NCI-H748 (cell line): ENCODE data around the gene EFNB1.

Experiments
- DNase-seq: peaks from one replicate; lab custom pipeline; 2025; ENCODE audit not compliant: unreplicated experiment; lab: John Stamatoyannopoulos, UW

The EFNB1 gene

DNA sequence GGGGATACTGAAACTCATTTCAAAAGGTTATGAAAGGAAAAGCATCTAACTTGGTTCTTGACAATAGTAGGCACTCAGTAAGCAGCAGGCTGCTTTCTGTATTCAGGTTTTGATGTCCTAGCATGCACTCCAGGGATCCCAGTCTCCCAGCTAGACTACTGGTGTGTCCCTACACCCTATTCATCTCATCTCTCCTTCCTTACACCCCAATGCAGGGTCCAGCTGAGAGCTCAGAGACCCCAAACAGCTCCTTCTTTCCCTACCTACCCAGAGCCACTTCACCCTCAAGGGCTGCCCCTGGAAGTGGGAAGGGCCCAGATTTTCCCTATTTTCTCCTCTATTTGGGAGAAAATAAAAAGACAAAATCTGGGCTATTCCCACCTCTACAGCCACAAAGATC lies 1.6 kb upstream of the EFNB1 start:
- no peak for DNase-seq

DNA sequence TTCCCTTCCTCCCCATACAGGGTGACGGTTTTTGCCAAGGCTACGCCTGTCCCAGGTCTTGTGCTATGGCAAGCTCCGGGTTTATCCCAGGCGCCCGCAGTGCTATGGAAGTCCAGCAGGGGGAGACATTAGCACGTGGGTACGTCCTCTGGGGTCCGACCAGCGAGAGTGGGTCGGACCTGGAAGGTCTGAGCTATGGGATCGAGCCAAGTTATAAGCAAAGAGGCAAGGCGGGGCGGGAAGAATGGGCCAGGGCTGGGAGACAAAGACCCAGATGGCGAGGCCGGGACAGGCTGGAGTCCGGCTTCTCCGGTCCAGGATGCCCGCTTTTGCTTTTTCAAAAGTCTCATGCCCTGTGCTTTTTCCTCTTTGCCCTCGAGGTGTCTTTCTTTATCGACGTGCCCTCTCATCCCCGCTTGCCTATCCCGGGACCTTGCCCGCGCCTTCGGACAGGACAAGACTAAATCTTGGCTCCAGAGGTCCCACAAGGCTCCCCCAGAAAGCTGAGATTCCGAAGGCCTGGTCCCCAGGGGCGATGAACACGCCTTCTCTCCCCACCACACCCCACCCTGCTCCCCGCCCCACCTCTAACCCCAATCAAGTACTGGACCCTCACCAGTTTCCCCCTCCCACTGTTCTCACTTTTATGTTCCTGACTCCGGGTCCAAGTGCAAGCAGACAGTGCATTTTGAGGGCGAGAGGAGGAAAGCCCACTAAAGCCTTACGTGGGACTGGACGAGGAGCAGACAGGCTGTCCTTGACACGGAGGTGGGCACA lies 785 bp upstream of the EFNB1 start:
- peak; percentile 76 for DNase-seq

DNA sequence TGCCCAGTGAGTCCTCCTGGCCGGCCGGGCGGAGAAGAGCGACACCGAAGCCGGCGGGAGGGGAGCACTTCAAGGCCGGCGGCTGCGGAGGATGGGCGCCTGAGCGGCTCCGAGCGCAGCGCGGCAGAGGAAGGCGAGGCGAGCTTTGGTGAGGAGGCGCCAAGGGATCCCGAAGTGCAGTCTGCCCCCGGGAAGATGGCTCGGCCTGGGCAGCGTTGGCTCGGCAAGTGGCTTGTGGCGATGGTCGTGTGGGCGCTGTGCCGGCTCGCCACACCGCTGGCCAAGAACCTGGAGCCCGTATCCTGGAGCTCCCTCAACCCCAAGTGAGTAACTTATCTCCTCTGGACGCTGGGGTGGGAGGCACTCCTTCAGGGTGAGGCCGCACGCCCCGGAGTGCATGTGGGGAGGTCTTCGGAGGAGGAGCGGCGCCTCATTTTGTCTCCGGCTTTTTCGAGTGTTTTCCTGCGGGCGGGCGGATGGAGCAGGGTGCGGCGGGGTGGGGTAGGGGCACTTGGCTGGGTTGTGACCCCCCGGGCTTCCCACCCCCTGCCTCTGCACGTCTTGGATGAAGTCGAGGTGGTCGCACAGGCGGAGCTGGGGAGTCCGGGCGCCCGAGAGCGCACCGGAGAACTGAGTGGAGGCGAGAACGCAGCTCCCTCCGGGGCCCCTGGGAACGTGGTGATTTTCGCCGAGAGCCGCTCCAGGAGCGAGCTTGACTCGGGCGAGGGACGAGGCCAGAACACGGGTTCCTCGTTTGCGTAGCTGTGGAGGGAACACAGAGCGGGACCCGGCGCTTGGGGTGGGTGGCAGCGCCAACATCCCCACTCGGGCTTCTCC lies 979 bp downstream of the EFNB1 start:
- DNase-seq: peak; percentile 55

DNA sequence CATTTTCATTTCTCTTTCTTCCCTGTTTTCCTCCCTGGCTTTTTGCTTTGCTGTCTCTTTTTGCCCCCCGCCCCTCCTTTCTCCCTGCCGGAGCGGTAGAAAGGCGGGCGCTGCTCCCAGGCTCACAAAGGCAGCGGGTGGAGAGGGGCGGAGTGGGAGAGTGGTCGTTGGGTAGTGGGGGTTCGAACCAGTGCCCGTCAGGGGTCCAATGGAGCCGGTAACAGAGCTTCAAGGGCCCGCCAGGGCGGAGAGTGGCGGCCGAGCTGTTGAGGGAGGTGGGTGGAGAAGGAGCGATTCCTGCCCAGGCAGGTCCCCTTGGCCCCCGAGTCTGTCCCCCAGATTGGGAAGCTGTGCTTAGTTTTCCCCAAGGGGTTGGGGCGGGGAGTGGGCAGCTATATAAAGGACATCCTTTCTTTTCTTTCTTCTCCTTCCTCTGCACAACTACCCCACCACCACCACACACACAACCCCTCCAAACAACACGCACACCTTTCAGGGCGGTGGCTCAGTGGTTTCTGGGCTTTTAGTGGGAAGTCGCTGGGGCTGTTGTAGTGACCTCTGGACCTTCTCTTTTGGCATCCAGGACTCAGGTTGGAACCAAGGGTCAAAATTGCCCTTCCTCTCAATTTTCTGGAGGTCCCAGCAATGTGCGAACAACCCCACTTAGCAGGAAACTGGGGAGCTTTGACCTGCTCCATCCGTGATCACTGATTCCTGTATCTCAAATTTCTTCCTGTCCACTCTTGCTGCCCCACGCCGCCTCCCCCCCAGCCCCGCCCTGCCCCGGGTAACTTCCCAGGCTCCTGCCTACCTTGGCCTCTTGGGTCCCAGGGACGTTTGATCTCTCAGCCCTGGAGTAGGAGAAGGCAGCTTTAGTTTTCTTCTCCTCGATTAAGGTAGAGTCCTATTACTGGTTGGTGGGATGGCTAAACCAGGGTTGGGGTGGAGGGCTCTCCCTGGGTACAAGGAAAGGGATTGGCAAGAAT lies 1.9 kb downstream of the EFNB1 start:
- no peak for DNase-seq

DNA sequence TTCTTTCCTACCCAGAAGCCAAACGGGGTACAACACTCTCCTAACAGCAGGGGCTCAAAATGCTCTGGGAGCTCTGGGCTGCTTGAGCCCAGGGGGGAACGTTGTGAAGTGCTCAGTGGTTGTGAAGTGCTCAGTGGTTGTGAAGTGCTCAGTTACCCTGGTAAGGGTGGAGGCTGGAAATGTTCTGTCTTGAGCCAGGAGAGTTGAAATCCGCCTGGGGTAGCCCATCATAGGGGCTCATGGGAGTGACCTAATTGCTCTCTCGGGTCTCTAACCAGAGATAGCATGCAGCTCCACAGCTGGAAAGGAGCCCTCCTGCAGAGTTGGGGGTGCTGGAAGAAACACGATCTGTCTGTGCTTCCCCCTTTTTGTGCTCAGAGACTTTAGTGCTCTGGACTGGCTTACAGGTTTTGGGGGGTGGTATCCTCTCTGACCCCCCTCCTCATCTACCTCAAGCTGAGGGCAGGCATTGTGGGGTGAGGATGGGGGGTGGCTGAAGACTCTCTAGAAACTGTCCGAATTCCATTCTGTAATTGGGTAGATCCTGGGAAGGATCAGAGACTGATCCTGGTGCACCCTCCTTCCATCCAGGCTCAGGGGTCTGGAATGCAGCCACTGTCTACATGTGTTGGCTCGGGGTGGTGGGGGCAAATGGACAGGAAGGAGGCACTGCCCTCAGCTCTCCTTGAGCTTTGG lies 2.7 kb downstream of the EFNB1 start:
- DNase-seq: no peak

DNA sequence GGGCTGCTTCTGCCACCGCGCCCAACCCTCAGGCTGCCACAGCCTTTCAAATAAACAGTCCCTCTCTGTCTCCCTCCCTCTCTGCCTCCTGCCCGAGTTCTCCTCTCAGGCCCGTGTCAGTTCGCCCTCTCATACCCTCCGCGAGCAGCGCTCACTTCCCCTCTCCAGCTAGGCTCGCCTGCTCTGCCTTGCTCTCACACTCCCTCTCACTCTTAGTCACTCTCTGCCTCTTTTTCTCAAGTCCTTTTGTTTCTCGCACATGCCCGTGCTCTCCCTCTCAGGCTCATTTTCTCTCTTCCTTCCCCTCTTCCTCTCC lies 3.2 kb downstream of the EFNB1 start:
- no peak for DNase-seq

DNA sequence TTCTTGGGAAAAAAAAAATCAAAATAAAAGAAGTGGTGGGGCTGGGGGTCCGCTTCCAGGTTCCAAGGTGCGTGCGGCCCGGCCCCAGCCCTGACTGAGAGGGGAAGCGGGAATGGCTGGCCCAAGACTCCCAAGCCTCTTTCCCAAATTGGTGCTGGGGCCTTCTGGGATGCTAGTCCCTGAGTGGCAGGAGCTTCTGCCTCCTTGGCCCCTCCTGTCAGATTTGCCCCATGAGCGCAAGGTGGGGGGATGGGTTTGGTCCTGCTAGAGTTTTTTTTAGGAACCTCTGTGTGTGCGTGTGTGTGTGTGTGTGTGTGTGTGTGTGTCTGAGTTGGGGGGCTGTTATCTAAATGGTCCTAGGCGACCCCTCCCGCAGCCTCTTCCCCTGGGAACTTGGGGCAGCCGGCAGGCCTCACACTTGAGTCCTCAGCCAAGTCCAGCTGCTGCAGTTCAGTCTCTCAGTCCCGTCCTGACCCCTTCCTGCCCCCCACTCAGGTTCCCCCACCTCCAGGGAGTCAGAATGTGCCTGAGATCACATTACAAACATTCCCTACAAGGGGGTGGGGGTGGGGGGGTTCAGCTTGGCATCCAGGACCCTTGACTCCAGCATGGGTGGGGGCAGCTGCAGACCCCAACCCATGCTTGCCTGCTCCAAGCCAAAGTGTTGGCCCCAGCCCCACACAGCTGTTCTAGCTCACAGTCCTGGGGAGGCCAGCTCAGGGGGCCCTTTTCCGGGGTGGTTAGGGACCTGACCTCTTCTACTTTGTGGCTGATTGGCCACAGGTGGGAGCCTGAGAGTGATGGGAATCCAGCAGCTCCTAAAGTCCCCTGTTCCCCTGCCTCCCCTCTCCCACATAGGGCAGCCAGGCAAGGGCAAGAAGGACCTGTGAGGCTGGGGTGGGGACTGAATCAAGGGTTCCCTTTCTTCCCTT lies 4.0 kb downstream of the EFNB1 start:
- DNase-seq: no peak

DNA sequence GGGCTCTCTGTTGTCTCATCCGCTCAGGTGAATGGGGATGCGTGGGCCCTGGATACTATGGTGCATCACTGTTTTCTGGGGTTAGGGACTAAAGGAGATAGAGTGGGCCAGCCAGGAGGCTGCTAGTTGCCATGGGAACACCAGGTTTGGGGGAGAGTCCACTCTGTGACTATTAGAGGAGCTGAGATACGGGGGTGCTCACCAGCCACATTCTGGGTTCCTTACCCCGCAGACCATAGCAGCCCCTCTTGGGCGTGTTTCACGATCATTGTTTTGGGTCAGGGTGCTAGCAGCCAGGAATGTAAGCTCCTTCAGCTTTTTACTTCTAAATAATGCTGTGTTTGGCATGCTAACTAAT lies 4.6 kb downstream of the EFNB1 start:
- DNase-seq: no peak

DNA sequence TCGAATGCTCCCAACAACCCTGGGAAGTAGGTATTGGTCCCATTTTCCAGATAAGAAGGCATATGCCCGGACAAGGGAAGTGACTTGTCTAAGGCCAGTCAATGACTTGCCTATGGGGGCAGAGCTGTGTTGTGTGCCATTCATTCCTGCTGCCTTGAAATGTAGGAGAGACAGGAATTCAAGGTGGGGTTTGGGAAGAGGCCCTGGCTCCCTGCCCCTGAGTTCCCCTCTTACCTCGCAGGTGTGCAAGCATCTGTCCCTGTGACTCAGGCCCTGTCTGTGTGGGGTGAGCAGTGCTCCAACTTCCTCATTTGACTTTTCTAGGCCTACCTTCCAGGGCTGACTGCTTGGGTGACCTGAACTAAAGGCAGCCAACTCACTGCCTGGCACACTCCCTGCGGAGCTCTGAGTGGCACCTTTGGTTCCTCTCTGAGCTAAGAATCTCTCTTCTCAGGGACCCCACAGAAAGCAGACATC lies 5.1 kb downstream of the EFNB1 start:
- no peak for DNase-seq

DNA sequence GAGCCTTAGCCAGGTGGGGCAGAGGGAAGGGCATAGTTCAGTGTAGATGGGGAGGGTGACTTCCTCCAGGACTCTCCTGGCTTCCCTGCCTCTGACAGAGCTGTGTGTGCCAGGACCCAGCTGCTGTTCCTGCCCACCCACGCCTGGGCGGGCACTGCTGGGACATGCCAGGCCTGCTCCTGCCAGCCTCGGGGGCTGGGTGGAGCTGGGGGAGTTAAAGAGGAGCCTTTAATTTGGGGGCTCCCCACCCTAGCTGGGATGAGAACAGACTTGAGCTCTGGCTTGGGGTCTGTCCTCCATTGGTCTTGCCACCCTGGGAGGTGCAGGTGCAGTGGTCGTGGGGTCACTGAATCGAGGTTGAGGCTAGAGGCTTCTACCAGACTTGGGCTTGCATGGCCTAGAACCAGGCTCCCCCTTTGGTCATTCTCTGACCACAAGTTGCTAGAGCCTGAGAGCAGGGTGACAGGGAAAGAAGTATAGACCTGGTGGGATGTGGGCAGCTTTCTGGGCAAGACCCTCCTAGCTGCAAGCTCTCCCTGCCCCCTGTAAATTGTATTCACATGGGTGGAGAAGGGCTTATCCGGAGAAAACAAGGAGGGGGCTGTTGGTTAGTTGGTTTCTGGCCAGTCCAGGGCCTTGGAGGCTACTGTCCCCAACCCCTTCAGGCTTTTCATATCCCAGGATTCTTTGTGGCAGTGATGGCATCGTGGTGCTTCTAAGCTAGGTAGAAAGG lies 5.7 kb downstream of the EFNB1 start:
- no peak for DNase-seq

DNA sequence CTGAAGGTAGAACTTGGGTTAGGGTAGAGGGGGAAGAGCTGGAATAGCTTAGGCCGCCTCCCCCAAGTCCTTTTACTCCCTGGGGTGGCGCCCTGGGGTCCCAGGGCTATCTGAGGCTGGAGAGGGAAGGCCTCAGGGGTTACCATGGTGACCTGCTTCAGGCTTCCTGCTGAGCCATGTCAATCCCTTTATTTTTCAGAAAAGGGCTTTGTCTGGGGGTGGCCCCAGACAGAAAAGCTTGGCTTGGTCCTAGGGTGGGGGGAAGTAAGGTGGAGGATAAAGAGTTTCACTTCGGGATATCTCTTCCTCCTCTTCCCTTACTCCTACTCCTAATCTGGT lies 6.3 kb downstream of the EFNB1 start:
- no peak for DNase-seq

DNA sequence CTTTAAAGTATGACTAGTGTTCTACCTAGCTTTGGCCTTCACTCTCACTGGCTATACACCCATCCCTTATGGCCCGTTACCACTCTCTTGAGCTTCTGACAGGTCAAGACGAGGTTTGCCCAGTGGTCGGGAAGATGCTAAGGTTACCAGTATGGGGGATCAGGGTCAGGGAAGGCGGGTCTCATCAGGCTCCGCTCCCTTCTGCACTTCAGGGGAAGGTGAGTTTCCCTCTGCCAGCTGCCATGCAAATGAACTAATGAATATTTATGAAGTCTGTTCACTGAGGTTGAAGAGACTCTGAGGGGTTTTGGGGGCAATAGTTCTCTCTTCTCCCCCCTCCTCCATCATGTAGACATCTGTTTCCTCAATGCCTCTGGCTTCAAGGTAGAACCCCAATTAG lies 6.6 kb downstream of the EFNB1 start:
- DNase-seq: no peak

DNA sequence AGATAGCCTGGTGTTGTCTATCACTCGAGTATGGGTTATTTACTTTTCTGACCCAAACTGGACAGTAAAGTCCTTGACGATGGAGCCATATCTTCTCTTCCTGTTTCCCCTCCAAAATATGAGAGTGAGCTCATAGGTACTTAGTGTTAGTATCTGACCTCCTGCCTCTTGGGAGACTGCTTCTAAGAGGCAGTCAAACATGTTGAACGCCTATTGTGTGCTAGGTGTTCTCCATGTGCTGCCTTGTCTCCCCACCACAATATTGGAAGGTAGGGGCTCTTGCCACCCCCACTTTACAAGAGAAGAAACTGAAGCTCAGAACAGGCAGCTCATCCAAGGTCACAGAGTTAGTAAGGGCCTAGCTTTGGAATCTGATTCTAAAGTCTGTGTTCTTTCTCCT lies 8.3 kb downstream of the EFNB1 start:
- no peak for DNase-seq

DNA sequence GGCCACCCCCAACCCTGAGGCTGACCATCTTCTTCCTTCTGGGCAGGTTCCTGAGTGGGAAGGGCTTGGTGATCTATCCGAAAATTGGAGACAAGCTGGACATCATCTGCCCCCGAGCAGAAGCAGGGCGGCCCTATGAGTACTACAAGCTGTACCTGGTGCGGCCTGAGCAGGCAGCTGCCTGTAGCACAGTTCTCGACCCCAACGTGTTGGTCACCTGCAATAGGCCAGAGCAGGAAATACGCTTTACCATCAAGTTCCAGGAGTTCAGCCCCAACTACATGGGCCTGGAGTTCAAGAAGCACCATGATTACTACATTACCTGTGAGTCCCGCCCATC lies 9.7 kb downstream of the EFNB1 start:
- no peak for DNase-seq

DNA sequence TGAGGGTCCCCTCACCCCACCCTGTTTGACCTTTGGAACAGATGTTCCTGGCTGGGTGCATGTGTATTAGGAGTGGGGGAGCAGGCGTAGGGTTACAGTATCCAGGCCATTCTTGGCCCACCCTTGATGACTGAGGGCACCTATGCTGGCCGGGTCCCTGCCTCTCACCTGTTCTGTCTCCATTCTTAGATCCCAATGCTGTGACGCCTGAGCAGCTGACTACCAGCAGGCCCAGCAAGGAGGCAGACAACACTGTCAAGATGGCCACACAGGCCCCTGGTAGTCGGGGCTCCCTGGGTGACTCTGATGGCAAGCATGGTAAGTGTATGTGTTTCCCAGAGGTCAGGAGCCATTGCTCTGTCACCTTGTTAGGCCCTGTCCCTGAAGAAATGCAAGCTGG lies 10.9 kb downstream of the EFNB1 start:
- no peak for DNase-seq

DNA sequence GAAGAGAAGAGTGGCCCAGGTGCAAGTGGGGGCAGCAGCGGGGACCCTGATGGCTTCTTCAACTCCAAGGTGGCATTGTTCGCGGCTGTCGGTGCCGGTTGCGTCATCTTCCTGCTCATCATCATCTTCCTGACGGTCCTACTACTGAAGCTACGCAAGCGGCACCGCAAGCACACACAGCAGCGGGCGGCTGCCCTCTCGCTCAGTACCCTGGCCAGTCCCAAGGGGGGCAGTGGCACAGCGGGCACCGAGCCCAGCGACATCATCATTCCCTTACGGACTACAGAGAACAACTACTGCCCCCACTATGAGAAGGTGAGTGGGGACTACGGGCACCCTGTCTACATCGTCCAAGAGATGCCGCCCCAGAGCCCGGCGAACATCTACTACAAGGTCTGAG lies 11.4 kb downstream of the EFNB1 start:
- no peak for DNase-seq

DNA sequence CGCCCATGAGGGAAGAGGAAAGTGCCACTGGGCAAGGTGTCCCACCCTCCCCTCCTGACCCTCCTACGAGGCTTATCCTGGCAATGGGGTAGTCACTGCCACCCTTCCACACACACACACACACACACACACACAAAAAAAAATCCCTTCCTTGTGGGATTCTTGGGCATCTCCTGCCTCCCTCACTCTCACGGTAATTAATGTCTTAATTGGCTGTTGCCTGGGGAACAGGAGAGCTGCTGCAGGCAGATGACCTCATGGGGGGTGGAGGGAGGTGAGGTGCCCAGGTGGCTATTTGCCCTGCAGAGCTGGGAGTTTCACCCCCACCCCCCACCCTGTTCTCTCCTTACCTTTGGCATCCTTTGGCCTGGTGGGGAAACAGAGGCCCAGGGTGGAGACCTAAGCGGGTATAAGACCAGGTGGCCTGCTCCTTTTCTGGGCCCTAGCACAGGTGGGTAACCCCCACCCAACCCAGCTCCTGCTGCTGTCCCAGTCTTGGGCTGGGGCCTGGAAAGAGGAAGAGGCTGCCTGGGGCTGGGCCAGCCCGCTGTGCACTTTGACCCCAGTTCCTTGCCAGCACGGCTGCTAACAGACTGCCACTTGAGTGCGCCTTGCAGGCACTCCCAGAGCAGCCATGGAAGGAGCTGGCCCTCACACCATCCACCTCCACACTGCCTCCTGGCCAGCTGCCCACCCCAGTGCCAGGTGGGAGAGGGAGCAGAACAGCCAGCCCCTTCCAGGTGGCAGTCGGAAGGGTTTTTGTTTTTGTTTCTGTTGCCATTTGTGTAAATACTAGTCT lies 12.6 kb downstream of the EFNB1 start:
- peak; percentile 48 for DNase-seq

DNA sequence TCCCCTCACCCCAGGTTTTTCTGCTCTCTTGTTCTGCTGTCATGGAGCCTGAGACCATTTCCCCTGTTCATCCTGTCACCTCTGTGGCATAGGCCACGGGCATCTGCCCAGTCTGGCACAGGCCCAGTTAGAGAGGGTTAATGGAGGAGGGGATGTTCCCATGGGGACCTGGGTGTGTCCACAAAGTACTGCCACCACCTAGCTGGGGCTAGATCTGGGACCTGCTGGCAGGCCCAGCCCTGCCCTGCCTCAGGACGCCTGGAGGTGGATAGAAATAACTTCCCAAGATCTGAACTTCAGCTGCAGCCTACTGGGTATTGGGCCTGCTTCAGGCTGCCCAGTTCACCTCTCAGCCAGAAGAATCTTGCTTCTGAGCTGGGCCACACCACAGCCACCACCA lies 13.5 kb downstream of the EFNB1 start:
- DNase-seq: no peak
